Stimulated activated naive CD4-positive, alpha-beta T cell (primary cell): ENCODE data around the gene RTN1.

Experiments used
- DNase-seq, 6 experiments: peaks; one replicate each; lab custom pipeline; 2025; lab: John Stamatoyannopoulos, UW

Gene RTN1

DNA sequence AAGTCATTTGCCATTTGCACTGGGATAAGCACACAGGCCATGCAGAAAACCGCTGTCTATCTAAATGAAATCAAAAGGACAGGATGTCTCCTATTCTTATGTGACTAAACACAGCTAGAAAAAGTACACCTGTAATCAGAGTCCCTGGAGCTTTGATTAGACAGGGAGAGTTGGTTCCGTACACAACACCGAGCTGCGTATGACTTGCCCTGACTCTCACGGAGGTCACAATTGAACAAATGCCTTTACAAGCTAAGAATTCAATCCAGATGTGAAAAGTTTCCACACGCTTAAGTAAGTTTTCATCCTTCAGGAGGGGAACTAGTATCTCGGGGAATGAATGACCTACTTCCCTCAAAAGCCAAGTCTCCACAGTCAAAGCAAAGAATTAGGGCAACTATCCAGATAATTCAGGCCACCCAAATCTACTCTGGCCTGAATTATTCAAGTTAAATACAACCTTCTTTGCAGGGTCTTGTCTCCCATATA is 67.5 kb downstream of the RTN1 start:
- no peak for DNase-seq

GRCh38 chr14:59788176-59788575 is 82.4 kb downstream of the RTN1 start:
- DNase-seq: no peak

GRCh38 chr14:59787045-59787674 is 83.4 kb downstream of the RTN1 start:
- no peak for DNase-seq

DNA sequence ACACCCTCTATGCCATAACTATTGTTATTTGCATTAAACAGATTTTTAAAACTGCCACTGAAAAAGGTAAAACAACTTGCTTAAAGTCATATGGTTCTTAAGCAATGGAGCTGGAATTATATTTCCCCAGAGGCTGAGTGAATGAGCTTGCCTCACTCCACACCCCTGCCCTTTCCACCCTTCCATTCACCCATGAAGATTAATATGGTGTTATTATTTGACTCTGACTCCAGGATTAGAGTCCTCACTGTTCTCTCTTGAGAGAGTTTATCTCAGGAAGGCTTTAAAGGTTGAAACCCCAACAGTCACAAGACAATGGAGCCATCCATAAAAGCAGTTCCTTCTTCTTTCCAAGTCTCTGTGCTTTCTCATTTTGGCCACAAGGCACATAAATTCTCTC is 84.9 kb downstream of the RTN1 start:
- no peak for DNase-seq

DNA sequence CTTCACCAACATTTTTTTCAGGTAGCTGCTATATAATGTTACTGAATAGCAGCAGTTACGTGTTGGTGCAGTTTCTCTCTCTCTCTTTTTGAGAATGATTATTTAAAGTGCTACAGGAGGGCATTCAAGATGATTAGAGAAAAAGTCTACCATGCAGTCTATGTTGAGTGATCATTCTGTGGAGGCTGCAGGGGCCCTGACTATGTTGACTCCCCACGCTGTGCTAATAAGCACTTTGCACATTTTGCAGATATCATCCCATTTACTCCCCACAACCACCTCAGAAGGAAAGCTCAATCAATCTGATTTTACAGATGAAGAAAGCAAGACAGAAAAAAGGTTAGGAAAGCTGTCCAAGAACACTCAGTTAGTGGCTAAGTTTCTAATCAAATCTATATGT is 87.8 kb downstream of the RTN1 start:
- DNase-seq: no peak

DNA sequence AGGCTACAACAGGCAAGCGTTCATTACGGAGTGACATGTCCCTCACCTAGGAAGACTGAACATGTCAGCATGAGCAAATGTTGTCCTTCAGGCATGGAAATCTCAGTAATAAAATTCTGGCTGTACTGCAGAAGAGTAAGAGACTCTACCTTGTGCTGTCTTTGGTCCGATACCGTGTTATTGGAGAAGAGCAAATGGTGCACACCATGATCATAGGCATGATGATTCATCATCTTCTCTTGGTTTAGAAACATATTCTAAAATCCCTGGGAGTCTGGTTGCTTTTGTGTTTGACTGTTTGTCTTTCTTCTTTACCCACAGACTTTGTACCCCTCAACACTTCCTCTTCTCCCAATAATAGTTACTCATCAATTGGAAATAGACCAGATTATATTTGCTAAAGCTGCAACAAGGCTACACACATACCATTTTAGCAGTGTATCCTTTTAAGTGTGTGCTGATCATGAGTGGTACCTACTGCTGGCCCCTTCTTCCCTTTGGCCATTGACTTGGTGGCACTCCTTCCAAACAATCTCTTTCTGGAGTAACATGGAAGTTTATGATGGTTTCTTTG is 93.5 kb downstream of the RTN1 start:
- no peak for DNase-seq

DNA sequence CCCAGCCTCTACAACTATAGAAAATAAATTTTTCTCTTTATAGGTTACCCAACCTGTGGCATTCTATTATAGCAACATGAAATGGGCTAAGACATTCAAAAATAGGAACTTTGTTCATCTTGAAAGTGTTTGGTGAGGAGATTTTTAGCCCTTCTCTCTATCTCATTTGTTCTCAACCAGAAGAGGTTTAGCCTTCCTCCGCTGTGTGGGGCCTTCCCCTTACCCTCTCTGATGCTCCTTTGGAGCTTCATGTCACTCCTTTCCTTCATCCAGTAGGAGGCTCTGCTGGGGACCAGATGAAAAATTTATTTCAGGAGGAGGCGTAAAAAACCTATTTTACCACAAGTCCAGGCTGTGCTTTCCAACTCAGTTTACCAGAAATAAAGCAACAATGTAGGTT is 94.1 kb downstream of the RTN1 start:
- DNase-seq: no peak

GRCh38 chr14:59772233-59772632 is 98.3 kb downstream of the RTN1 start:
- DNase-seq: no peak

- no peak for DNase-seq
These were observed 99.0 kb downstream of the RTN1 start for GRCh38 chr14:59771577-59771976.

DNA sequence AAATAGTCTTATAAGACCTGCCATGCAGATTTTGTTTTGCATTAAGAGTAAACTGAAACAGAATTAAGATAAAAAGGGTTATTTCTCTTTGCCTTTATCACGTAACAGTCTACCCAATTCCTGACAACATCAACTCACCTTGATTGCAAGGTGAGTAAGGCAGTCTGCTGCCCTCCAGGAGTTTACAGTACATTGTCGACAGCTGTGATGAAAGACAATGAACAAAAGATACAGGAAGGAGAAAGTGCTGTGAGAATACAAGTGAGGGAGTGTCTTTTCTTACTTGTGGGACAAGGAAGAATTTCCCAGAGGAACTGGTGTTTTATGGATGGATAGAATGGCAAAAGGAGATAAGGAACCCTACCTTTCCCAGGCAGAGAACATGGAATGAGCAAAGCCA is 101.0 kb downstream of the RTN1 start:
- no peak for DNase-seq

- DNase-seq: no peak
These were observed 101.7 kb downstream of the RTN1 start for GRCh38 chr14:59768855-59769375.

DNA sequence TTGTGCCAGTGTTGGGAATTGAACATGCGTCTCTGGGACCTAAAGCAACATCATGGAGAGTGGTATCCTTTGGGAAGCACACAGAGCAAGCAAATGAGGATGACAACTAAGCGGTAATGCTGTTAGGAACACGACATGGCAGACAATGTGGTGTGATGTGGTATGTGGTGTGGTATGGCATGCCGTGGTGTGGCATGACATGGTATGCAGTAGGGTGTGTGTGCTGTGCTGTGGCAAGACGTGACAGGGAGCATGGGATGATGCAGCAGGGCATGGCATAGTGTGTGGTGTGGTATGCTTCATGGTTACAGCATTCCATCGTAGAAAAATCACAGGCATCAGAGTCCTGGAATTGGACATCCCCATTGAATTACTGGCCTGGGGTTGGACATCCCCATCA is 108.7 kb downstream of the RTN1 start:
- no peak for DNase-seq

- no peak for DNase-seq
These were observed 115.0 kb downstream of the RTN1 start for GRCh38 chr14:59755409-59756135.

GRCh38 chr14:59754256-59754655 is 116.3 kb downstream of the RTN1 start:
- DNase-seq: no peak

- DNase-seq: no peak
These were observed 117.1 kb downstream of the RTN1 start for GRCh38 chr14:59753512-59753911.

DNA sequence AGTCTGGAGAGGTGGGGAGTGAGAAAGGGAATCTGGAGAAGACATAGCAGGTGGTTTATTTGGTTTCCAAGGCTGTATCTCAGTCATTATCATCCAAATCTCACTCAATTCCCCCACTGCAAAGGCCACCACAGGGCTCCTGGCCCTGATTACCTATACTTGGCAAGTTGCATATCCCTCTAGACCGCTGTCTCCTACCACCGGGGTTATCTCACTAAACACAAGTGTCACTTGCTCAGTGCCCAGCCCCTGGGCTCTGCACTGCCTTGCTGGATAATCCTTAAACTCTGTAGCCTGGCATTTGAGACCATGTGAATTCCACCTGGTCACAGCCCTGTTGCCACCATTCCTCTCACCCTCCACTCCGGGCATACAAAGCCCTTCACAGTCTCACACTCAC is 119.0 kb downstream of the RTN1 start:
- DNase-seq: no peak

DNA sequence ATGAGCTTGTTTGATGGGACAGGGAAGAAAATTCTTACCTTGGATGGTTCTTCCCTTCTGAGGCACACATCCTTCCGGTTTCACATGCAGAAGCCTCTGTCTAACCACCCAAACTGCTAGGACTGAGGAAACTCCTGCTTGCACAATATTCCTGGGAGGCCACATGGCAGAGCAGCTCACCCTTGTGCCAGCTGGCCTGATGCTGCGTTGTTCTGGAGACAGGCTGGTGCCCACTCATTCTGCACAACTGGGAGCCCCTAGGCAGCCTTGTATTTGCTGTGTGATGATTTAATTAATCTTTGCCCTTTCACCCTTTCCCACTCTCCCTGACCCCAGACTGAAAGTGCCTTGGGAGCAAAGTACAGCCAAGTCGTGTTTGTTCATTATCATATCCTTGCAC is 130.8 kb downstream of the RTN1 start:
- DNase-seq: no peak

DNA sequence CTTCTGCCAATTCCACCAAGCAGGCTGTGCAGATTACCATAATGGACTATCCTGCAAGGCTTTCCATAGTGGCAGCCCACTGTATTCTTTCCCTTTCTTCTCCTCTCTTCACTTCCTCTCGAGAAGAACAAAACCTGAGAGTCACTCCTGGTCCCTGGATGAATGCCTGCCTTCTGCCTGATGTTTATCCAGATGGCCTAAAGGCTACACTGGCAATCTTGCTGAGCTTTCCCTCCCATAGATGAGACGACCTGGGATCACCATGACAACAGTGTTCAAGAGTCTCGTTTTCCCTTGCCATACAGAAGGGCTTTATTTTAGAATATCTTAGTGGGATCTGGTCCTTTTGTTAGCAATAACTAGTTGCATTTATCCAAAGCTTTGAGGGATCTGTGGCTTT is 142.3 kb downstream of the RTN1 start:
- DNase-seq: no peak

- DNase-seq: no peak
These were observed 143.4 kb downstream of the RTN1 start for GRCh38 chr14:59727073-59727661.

DNA sequence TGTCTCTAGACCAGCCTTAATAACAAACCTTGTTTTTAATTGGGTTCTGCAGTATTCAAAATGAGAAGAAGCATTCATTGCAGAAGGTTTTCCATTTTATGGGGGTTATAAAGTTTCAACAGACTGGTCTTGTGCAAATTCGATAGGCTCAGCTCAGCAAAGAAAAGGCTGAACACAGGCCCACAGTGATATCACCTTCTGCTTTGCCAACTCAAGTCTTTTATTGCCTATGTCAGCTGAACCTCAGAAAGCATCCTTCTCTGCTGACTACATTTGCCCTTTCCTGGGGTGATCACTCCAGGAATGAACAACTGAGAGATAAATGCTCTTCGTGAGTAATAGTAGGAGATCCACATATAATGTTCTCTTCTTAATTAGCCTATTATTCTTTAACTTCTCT is 159.5 kb downstream of the RTN1 start:
- DNase-seq: no peak

- DNase-seq: no peak
These were observed 162.6 kb downstream of the RTN1 start for GRCh38 chr14:59707778-59708561.

- no peak for DNase-seq
These were observed 164.7 kb downstream of the RTN1 start for GRCh38 chr14:59705866-59706265.
